ENCODE data around the gene SLF2.
"Not testable (repeated sequence)": the region's sequence is repeated elsewhere in the genome, so short reads cannot be mapped to it uniquely, and the experiment has no call there.

The SLF2 gene

DNA sequence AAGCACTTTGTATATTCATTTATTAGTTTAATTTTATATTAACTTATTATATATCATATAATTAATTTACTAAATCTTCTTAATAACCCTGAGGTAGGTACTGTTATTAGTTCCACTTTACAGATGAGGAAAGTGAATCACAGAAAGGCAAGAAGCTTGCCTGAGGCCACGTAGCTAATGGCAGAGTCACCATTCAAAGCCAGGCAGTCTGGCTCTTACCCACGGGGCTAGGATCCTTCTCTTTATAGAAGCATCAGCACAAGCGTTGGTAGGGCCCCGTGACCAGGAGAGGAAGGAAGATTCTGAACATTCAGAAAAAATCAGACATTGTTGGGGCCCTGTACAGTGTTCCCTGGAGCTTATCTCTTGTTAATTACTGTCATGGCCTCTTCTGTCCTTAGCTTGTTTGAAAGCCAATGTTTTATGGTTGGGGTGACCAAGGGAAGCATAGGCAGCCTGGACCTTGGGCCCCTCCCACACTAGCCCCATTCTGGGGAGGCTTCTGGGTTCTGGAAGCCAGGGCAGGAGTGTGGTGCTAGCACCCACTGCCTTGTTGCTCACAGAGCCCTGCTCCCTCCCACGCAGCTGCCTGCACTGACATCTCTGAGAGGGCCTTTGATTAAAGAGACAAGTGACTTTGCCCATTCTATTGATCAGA, 31.1 kb upstream of the SLF2 start:
- DNase-seq: no peak

DNA sequence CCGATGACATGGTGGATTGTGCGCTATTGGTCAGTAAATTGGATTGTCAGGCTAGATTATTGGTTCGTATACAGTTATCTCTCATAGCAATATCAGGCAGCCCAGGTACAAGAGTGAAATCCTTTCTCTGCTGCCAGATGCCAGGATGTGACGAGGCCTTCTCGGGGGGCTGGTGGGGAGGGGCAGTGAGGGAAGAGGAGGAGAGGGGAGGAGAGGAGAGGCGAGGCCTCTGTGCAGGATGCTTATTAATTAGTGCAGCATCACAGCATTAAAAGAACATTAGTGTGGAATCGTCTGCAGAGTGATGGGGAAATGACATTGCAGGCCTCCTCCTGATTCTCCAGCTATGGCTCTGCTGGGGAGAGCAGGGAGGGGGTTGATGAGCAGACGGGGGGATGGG, 30.5 kb upstream of the SLF2 start:
- DNase-seq: no peak

DNA sequence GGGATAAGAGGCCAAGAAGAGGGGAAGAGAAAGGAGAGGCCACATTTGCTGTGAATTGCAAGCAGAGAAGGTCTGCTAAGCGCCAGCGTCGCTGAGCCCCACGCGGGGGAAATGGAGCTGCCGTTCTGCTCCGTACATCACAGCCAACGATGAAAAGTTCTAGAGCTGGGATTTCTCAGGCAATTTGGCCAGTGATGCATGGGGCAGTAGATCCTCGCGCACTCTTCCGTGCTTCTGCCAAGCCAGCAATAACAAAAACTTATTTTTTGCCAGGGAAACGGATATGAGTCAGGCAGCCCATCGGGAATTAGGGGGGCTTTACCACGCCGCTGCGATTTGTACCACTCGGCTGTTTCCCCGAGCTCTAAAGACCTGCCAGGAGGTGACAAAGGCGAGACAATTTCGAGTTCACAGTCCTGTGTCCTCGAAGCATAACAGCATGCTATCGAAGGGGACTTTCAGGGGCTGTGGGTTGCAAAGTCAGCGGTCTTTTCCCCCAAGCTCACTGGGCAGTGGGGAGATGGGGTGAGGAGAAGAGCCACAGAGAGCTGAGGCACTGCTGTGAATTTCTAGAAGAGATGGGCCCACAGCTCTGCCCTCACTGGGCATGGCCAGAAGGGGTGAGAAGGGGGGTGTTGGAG, 30.0 kb upstream of the SLF2 start:
- DNase-seq: no peak

DNA sequence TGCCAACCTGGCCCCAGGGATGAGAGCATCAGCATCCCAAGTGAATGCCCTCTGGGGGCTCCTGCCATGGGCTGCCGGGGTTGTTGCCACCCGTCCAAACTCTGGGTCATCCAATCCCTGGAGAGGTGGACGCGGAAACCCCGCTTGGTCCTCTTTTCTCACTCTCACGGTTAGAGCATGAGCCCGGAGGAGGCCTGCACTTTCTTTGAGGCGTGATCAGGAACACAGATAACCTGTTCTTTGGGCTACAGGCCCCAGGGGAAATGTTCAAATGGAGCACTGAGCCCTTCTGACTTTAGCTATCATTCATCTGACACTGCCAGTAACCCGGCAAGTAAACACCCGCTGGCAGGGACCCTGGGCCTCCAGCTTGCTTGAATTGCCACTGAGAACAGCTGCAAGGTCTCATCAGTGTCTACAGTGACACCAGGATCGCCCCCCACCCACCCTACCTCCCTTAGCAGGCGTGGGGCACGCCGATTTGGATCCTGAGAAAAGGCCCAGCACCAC, 29.4 kb upstream of the SLF2 start:
- DNase-seq: no peak

DNA sequence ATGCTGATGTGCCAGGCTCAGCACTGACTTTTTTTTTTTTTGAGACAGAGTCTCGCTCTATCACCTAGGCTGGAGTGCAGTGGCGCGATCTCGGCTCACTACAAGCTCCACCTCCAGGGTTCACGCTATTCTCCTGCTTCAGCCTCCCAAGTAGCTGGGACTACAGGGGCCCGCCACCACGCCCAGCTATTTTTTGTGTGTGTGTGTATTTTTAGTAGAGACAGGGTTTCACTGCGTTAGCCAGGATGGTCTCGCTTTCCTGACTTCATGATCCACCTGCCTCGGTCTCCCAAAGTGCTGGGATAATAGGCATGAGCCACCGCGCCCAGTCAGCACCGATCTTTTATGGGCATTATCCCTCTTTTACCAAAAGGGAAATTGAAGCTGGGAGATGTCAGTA, 27.2 kb upstream of the SLF2 start:
- DNase-seq: not testable (repeated sequence)

DNA sequence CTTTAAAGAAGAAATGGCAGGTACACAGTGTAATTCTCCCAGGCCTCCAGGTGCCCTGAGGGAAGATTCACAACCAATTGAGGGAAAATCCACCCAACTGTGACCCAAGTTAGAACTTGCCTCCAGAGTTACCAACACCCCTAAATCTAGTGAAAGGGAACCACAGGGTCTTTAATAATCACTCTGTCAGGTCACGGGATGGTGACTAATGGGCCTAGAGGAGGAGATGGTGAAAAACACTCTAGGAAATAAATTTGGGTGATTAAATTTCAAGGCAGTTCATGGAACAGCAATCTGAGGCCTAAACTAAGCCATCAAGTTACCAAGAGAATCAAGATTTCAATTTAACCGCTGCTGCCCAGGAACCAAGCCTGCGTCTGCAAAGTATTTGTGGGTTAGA, 26.7 kb upstream of the SLF2 start:
- no peak for DNase-seq

DNA sequence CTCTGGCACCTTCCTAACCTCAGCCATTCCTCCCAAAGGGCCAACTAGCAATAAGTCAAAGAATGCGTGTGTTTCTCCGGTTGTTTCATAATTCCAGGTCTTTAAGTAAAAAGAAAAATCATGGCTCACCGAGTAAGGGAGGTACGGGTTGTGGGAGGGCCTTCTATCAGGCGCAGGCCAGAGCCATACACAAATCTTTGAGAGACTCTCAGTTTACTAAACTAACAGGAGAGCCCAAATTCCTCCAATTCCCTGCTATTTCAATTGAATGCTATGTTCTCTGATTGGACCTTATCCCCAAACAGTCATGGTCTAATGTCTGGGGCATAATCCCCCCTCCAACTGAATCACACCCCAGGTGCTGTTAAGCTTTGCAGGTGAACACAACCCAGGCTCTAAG, 26.2 kb upstream of the SLF2 start:
- no peak for DNase-seq

DNA sequence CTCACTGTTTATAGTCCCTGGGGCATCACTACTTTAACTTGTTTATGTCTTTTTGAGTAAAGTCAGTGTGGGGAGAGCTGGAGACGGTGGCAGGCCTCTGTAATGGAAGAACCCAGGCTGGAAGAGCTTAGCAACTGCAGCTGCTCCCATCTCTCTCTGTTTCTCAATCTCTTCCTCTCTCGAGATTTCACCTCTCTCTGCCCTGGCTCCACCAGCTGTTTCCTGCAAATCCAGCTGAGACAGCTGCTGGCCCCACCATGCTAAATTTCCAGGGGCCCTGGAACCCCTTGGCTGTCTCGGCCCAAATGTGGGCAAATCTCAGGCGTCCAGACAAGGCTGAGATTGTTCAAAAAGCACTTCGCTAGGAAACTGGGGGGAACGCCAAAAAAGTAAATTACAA, 25.8 kb upstream of the SLF2 start:
- DNase-seq: no peak

DNA sequence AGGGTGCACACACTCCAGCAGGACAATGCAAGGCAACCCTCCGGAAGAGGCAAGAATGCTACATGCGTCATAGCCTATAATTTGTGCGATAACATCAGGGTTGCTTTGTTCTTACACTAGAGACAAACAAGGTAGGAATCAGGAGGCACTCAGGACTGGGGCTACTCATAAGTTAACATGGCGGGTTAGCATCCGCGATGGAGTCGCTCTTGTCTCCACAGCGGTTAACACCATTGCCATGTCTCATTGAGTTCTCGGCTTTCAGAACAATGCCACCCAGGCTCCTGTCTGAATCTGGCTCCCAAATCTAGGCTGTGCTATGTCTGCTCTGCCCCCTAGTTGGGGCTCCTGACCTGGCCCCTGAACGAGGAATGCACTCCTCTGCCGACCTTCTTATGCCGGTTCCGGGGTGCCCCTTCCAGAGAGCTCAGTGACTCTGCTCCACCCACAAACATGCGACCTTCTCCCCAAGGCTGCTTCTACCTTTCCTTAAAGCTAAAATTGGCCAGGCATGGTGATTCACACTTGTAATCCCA, 24.9 kb upstream of the SLF2 start:
- DNase-seq: no peak

DNA sequence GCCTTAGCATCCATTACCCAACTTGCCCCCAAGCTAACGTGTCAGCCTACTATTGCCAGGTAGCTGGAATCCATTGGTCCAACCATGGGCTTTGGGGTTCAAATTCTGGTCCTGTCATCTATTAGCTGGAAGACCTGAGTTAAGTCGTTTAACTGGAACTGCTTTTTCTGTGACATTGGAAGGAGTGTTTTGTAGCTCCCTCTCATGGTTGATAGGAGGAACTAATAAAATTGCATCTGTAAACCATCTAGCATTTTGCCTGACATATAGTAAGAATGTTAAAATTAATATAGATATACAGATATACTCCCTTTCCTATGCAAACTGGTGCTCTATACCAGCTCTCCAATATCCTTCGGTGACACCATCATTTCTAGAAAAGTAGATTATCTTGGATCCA, 23.8 kb upstream of the SLF2 start:
- DNase-seq: no peak

DNA sequence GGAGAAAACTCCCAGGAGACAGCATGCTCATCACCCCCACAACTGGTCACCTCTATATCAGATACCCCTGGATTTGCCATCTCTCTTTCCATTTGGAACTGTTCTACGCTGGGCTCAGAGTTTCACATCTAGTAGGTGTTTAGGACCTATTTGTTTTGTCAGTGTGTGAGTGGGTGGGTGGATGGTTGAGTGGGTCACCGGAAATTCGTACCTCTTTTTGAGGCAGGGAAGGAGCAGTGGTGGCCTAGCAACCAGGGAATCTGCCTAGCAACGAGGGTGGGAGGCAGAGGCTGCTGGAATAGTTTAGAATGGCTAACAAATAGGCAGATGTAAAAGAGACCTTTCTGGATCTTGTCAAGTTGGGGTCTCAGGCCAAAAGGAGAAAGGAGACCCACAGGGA, 23.2 kb upstream of the SLF2 start:
- no peak for DNase-seq

DNA sequence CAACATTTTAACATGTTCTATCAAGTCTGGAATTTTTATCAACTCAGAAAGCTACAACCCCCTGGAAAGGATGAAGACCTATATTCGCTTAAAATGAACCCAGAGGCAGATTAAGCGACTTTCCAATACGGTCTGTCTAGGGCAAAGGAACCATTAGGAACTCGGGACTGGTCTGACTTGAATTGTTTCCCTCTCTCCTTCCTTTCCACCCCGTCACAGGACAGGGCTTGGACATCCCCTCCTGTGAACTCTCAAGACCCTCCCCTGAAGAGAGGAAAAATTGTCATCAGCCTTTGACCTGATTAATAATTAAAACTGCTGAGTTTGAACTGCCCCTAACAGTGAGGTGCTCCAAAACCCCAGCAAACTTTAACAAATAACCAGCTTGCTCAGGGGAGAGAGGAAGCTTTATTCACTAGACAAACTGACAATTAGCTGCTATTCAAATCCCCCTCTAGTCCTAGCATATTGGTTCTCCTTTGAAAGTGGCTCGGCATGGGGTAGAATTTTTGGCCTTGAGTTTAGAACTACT, 22.6 kb upstream of the SLF2 start:
- no peak for DNase-seq

DNA sequence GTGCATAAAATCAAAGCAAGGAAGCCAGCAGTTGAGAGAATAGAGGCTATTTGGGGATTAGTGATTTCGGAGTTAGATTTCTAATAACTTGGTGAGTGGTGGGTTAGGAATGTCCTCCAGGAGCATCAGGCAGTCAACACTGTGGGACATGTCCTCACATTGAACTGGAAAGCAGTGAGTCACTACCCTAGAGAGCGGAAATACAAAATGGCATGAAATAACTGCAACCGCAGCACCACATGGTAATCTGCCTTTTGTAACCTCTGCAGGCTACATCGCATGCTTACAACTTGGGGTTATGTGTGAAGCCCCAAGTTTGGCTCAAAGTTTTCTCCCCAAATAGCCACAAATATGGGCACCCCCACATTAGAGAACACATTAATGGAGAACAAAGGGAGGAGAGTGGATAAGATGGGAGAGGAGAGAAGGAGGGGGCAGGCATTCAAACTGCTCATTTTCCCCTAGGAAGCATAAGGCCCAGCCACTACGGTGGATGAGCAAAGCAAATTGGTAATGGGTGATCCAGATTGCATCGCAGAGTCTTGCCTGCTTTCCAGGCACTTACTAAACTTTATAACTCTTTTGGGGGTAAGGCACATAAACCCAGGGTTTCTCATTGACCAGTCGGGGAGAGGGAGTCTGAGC, 22.0 kb upstream of the SLF2 start:
- DNase-seq: no peak

DNA sequence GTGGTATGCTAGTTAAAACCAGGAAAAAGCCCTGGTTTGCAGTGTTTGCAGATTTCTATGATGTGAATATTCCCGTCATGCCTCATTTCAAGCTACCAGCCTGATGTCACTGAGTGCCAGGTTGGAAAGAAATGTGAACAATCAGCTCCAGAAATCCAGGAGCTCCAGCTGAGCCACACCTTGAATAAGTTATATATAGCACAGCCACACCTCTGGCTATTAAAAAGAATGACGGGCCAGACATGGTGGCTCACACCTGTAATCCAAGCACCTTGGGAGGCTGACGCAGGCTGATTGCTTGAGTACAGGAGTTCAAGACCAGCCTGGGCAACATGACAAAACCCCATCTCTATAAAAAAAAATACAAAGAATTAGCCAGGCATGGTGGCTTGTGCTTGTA, 18.7 kb upstream of the SLF2 start:
- no peak for DNase-seq

DNA sequence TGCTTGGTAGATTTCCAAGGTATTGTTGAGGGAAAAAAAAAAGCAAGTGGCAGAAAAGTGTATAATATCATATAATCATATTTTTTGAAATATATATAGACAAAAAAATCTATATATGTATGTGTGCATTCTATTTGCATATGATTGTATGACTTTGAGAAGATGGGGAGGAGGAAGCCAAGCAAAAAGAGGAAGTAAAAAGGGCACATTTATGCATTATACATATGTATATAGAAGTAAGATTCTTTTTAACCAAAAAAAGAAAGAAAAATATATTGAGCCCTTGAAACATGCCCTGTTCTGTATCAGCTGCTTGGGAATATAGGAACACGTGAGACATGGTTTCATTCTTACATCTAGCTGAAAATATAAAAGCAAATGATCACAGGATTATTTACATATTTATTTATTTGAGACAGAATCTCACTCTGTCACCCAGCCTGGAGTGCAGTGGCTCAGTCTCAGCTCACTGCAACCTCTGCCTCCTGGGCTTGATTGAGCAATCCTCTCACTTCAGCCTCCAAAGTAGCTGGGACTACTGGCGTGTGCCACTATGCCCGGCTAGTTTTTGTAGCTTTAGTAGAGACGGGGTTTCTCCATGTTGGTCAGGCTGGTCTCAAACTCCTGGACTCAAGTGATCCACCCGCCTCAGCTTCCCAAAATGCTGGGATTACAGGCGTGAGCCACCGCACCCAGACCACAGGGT, 18.0 kb upstream of the SLF2 start:
- no peak for DNase-seq

DNA sequence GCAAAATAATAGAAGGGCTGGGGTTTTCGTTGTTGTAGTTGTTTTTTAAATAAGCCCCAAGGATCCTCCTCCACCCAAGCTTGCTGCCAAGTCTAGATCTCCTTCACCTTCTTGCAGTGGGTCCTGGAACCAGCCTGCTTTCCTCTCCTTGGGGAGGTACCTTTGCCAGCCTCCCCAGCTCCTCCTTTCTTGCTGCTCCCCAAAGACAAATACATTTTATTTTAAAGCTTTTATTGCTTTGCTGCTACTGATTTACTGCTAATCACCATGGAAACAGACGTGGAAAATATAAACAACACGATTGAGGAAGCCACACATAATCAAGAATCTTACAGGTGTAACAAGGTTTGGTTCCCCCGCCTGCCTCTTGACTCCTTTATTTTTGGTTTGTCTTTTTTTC, 17.4 kb upstream of the SLF2 start:
- no peak for DNase-seq

DNA sequence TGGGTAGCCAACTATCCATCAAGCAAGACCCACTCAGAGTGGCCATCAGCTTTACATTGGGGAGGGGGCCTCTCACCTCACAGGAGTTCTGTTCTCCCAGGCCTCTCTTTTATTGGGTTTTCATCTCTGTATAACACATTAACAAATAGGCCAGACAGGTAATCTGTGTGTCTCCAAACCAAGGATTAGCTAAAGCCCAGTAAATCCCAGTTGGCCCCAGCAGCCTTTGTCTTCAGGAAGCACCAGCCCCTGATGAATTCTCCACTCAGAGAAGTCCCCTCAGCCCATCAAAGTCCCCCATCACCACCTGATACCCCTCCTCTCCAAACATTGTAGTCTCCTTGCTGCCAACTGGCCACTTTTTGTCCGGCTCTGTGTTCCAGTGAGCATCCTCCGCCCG, 16.9 kb upstream of the SLF2 start:
- DNase-seq: no peak

DNA sequence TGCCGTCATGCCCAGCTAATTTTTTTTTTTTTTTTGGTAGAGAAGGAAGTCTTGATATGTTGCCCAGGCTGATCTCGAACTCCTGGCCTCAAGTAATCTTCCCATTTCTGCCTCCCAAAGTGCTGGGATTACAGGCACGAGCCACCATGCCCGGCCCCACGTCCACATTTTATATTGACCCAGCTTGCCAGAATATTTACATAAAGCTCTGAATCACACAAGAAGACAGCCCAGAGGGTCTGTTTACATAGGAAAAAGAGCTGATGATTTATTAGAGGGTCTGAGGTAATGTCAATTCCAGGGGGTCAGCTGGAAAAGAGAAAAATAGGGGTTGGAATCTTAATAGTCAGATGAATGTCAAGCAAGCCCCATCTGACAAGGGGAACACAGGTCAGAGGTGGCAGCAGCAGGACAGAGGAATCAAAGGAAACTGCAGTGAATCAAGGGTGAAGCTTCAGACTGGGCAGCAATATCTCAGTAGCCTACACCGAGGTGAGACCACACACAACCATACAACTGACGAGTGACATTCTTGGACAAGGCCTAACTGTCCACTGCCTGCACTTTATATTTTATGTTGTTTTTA, 15.8 kb upstream of the SLF2 start:
- DNase-seq: no peak

DNA sequence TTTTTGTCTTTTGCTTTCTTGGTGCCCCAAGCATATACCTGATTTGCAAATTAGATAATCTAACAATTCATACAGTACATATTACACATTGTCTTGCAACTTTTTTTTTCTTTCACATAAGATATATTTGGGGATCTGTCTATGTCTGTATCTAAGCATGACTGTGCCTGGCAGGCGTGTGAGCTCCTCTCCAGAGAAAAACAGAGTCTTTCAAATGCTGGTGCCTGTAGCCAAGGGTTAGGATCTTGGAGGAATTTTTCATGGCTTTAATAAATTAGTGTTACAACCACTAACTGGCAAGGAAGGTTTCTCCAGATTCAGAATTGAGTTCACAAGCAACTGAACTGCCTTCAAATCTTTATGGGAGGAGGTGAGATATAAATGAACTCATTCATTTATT, 14.8 kb upstream of the SLF2 start:
- no peak for DNase-seq

DNA sequence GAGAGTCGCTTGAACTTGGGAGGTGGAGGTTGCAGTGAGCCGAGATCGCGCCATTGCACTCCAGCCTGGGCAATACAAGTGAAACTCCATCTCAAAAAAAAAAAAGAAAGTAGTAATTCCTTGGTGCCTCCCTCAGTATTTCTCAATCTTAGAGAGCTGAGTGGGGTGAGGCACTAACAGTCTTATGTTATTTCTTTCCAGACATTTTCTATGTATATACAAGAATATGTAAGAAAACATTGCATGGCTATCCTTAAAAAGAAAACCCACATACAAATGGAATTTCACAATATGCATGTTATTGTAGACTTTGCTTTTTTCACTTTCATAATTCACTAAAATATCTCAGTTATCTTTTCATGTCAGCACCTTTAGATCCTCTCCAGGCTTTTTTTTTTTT, 13.6 kb upstream of the SLF2 start:
- no peak for DNase-seq

DNA sequence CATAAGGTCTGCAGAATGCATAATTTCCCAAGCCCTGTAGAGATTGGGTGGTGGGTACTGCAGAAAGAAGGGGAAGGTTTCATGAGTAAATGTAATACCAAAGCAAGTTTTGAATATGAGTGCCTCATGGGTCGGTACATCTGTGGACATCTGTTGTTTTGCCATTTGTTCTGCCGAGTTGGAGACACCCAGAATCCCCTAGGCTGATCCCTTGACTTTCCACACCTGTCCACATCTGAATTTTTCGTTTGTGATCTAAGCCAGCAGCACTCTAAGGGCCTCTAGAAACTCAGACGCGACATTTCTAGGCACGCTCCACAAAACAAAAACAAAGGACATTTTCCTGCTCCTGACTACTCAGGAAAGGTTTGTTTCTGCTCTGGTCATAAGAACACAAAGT, 11.7 kb upstream of the SLF2 start:
- DNase-seq: no peak

DNA sequence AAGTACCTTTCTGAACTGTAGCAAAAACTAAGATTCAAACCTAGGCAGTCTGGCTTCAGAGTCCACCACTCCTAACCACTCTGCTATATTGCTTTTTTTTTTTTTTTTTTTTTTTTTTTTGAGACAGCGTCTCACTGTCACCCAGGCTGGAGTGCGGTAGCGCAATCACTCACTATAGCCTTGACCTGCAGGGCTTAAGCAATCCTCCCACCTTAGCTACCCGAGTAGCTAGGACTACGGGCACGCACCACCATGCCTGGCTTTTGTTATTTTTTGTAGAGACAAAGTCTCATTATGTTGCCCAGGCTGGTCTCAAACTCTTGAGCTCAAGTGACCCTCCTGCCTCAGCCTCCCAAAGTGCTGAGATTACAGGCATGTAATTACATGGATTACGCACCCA, 10.1 kb upstream of the SLF2 start:
- DNase-seq: no peak

DNA sequence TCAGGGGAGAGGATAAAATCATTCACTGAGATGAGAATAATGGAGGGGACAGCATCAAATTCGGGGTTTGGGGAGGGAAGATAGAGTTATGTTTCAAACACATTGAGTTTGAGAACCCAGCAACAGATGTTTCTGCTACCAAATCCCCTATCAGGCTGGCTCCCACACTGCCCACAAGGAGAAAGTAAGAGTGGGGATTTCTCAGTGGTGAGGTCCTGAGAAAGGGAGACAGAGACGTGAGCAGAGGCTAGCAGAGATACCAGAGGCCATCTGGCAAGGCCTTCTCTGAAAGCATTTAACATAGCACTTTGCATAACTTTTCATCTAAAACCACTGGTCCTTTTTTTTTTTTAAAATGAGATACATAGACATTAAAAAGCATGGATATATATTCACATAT, 7.8 kb upstream of the SLF2 start:
- no peak for DNase-seq
